Endothelial cell of umbilical vein (primary cell): ENCODE measurements around the gene AP1G2. TPM values are rescaled to one million over a fixed set of nuclear protein-coding genes. Genes with fewer than 3 reads are reported as not detected.

Experiments used
- BruUV-seq: library from RNA; stranded (reverse); fragments of 400-500 nt; replicated peaks from 2 replicates; lab custom pipeline; 2021; lab: Mats Ljungman, UMichigan
- CTCF ChIA-PET: fragments of 300-600, 350-600 bp; sonication (Branson Sonifier 250); formaldehyde crosslinking; loops from one replicate; lab custom pipeline; 2021; ENCODE audit warnings: antibody characterized with exemption, inconsistent platforms; lab: Charles Lee
- POLR2A ChIA-PET: fragments of 300-600, 350-600 bp; sonication (Branson Sonifier 250); formaldehyde crosslinking; loops from one replicate; lab custom pipeline; 2021; ENCODE audit warnings: antibody characterized with exemption, inconsistent platforms; lab: Charles Lee
- DNase-seq: peaks from one replicate; pipeline ENCODE4 v3.0.0-alpha.2; 2011; ENCODE audit warnings: low read depth, low spot score
- FAIRE-seq: peaks from 2 replicates; lab custom pipeline; 2011; peaks lifted over from hg19 to GRCh38; lab: Jason Lieb, UNC
- H2AFZ ChIP-seq: 2 replicates; pipeline ENCODE4 v1.6.0; 2012; ENCODE audit warnings: low read depth, low read length, control low read depth, inconsistent platforms
- H3K27ac ChIP-seq: 2 replicates; pipeline ENCODE4 v1.5.1; 2011; ENCODE audit warnings: low read depth, mild to moderate bottlenecking, control low read depth, low read length, moderate library complexity; ENCODE audit not compliant: insufficient read depth
- H3K27me3 ChIP-seq, 2 experiments: 2 replicates each; pipeline versions ENCODE4 v1.6.0 to v1.6.1; 2011; ENCODE audit warnings: low read length in 2 of 2, mixed read lengths in 1 of 2; ENCODE audit not compliant: control insufficient read depth in 2 of 2, insufficient read depth in 2 of 2
- H3K36me3 ChIP-seq, 2 experiments: 2 replicates in 1 of 2; 3 replicates in 1 of 2; pipeline ENCODE4 v1.5.1; 2011; ENCODE audit warnings: low read length in 2 of 2, mild to moderate bottlenecking in 1 of 2, moderate library complexity in 1 of 2; ENCODE audit not compliant: control insufficient read depth in 2 of 2, insufficient read depth in 2 of 2; ENCODE audit errors: extremely low read depth in 1 of 2
- H3K4me1 ChIP-seq: 3 replicates; pipeline ENCODE4 v1.5.1; 2011; ENCODE audit warnings: mild to moderate bottlenecking, low read length; ENCODE audit not compliant: control insufficient read depth, insufficient read depth; ENCODE audit errors: extremely low read depth
- H3K4me2 ChIP-seq: 2 replicates; pipeline ENCODE4 v1.6.1; 2011; ENCODE audit warnings: low read length, control low read depth, mixed read lengths; ENCODE audit not compliant: insufficient read depth
- H3K4me3 ChIP-seq, 3 experiments: fragments of 200-600 bp in 1 of 3; sonication (generic), shearing (Covaris generic) in 1 of 3; replicated peaks in 1 of 3; 2 replicates each; pipeline ENCODE4 v1.5.1; 2011 to 2016; ENCODE audit warnings: control low read depth in 3 of 3, low read length in 3 of 3, mild to moderate bottlenecking in 2 of 3, inconsistent platforms in 1 of 3, low read depth in 1 of 3, moderate library complexity in 1 of 3; ENCODE audit not compliant: insufficient read depth in 1 of 3
- H3K79me2 ChIP-seq: 2 replicates; pipeline ENCODE4 v1.6.0; 2012; ENCODE audit warnings: low read length, inconsistent platforms; ENCODE audit not compliant: control insufficient read depth, insufficient read depth
- H3K9ac ChIP-seq: replicated peaks from 2 replicates; pipeline ENCODE3; 2011; ENCODE audit warnings: low read length, control low read depth; ENCODE audit not compliant: insufficient read depth; ENCODE audit errors: extremely low read depth
- H3K9me1 ChIP-seq: replicated peaks from 3 replicates; pipeline ENCODE4 v1.6.0; 2011; ENCODE audit warnings: mild to moderate bottlenecking, low read length; ENCODE audit not compliant: control insufficient read depth, insufficient read depth; ENCODE audit errors: extremely low read depth
- H3K9me3 ChIP-seq: replicated peaks from 2 replicates; pipeline ENCODE4 v1.5.1; 2012; ENCODE audit warnings: low read length, inconsistent platforms; ENCODE audit not compliant: control insufficient read depth, insufficient read depth
- H4K20me1 ChIP-seq: replicated peaks from 2 replicates; pipeline ENCODE3; 2011; ENCODE audit warnings: mild to moderate bottlenecking, low read length; ENCODE audit not compliant: control insufficient read depth, insufficient read depth; ENCODE audit errors: extremely low read depth
- EZH2 ChIP-seq: IDR thresholded peaks from 2 replicates; pipeline ENCODE4 v1.6.1; 2012; ENCODE audit warnings: borderline replicate concordance, low read depth, mild to moderate bottlenecking, moderate library complexity, low read length, inconsistent platforms; ENCODE audit not compliant: severe bottlenecking
- FOS ChIP-seq: IDR thresholded peaks from 2 replicates; pipeline ENCODE4 v1.6.1; 2011; ENCODE audit warnings: mild to moderate bottlenecking, low read length, moderate library complexity, borderline replicate concordance; ENCODE audit not compliant: insufficient read depth
- GATA2 ChIP-seq: IDR thresholded peaks from 2 replicates; pipeline ENCODE4 v1.7.0; 2011; ENCODE audit warnings: low read depth, mild to moderate bottlenecking, moderate library complexity, mixed read lengths, low read length; ENCODE audit not compliant: insufficient read length, insufficient read depth
- JUN ChIP-seq: IDR thresholded peaks from 2 replicates; pipeline ENCODE4 v1.6.1; 2011; ENCODE audit warnings: borderline replicate concordance, low read depth; ENCODE audit not compliant: insufficient read length, insufficient read depth
- MYC ChIP-seq: IDR thresholded peaks from one replicate; pipeline ENCODE4 v1.6.1; 2011; ENCODE audit warnings: mild to moderate bottlenecking, low read depth, low read length
- POLR2A ChIP-seq: IDR thresholded peaks from 2 replicates; pipeline ENCODE4 v1.6.1; 2012; ENCODE audit warnings: low read depth, mild to moderate bottlenecking, control low read depth, low read length
- POLR2AphosphoS5 ChIP-seq: IDR thresholded peaks from 2 replicates; pipeline ENCODE4 v1.6.1; 2012; ENCODE audit warnings: low read depth, mild to moderate bottlenecking, control low read depth, low read length, moderate library complexity; ENCODE audit not compliant: insufficient read depth
- dilution Hi-C: fragments of 300-500 bp; cut with MboI; formaldehyde crosslinking; loops from one replicate; pipeline ENCODE4 v1.15.0; 2019; ENCODE audit warnings: low sequenced_read_pairs; ENCODE audit not compliant: extremely low pct_ligation_motif_present
- intact Hi-C: fragments of 100-400 bp; cut with micrococcal nuclease; formaldehyde crosslinking; loops from one replicate; pipeline ENCODE4 v1.10.0; 2022
- polyA plus RNA-seq, 4 experiments: library from polyadenylated mRNA; depleted of rRNA in 3 of 4; stranded (reverse) in 3 of 4; unstranded in 1 of 4; fragments of >200 nt; gene quantifications; 2 replicates each; pipeline versions ENCODE4 v1.2.1 to v1.2.3, GENCODE V29; 2011 to 2012; ENCODE audit warnings: missing spikeins in 1 of 4
- total RNA-seq: library from RNA; stranded (reverse); gene quantifications from 2 replicates; pipeline ENCODE4 v1.2.3, GENCODE V29; 2021
- TF ChIP-seq, protein P1 (sequence below): IDR thresholded peaks from 2 replicates; pipeline ENCODE4 v1.6.1; 2011; ENCODE audit not compliant: insufficient read depth, insufficient read length
- TF ChIP-seq, protein P2 (sequence below), 2 donors: IDR thresholded peaks; 1 replicate in 1 of 2; 2 replicates in 1 of 2; pipeline ENCODE4 v1.5.1; 2011; ENCODE audit warnings: low read length in 2 of 2, mild to moderate bottlenecking in 2 of 2, moderate library complexity in 2 of 2, control low read depth in 1 of 2, inconsistent platforms in 1 of 2, low read depth in 1 of 2; ENCODE audit not compliant: insufficient read depth in 1 of 2; ENCODE audit errors: extremely low read depth in 1 of 2

The AP1G2 gene
- total and polyA plus RNA-seq, 2 donors (not counting 3 experiments of a cell fraction or from before 2014, with no cell fraction given) = 39.0 to 55.8 TPM

DNA sequence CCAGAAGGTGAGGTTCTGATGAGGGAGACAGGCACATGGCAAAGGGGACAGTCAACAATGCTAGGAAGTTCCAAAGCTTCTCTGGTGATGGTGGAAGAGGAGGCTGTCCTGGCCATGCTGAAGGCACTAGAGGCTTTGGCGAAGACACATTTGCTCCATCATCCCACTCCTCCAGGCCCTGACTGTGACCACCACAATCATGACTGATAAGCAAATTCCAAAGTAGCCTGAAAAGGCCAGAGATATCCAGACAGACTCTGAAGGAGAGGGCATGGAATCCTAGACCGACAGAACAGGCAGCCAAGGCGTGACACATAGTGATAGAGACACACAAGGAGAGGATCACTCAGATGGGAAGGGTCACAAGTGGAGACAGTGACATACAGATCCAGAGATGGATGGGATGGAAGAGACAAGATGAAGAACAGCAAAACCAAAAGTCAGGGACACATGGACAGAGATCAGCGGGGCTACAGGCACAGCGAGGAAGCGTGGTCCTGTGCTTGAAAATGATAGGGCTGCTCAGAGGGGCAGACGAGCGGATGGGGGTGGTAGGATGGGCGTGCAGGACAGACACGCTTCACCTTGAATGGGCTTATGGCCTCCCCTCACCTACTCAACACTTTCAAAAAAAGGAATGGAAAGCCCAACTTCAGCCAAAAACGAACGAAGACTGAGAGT is 17.3 kb downstream of the AP1G2 start:
- no peak overlapping the region for H3K9ac ChIP-seq
- no peaks in the 10 kb centered on the region for H4K20me1 ChIP-seq
- peaks cover 9% of the 10 kb centered on the region for H3K4me1 ChIP-seq
- DNase-seq (no peak), FAIRE-seq (no peak)
- no TSS peak for BruUV-seq
- H3K27ac ChIP-seq = no peak overlapping the region
- H2AFZ ChIP-seq = peak overlapping the region; percentile 97
- CTCF ChIA-PET = interaction anchor here (1.1 to 4.5 kb wide), 5 partner anchors 9 to 72 kb away, joined by 3 to 24 read pairs (median 4); no protein-coding TSS in a partner anchor
- peak overlapping the region; percentile 47 to 84 (median 77) for H3K4me3 ChIP-seq
- no peaks in the 10 kb centered on the region for H3K9me3 ChIP-seq
- POLR2A ChIA-PET = no interaction called here
- peak overlapping the region; percentile 87 for H3K4me2 ChIP-seq
- TF ChIP-seq, protein P1, sequence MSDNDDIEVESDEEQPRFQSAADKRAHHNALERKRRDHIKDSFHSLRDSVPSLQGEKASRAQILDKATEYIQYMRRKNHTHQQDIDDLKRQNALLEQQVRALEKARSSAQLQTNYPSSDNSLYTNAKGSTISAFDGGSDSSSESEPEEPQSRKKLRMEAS = no peak
- TF ChIP-seq, protein P2, sequence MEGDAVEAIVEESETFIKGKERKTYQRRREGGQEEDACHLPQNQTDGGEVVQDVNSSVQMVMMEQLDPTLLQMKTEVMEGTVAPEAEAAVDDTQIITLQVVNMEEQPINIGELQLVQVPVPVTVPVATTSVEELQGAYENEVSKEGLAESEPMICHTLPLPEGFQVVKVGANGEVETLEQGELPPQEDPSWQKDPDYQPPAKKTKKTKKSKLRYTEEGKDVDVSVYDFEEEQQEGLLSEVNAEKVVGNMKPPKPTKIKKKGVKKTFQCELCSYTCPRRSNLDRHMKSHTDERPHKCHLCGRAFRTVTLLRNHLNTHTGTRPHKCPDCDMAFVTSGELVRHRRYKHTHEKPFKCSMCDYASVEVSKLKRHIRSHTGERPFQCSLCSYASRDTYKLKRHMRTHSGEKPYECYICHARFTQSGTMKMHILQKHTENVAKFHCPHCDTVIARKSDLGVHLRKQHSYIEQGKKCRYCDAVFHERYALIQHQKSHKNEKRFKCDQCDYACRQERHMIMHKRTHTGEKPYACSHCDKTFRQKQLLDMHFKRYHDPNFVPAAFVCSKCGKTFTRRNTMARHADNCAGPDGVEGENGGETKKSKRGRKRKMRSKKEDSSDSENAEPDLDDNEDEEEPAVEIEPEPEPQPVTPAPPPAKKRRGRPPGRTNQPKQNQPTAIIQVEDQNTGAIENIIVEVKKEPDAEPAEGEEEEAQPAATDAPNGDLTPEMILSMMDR (IDR thresholded peaks at IDR 0.05; ENCODE audit: extremely low read depth in 1 of 2, insufficient read depth in 1 of 2, low read depth in 1 of 2, low read length in 2 of 2) = no peak
- no peak for TF ChIP-seq JUN
- no peak for TF ChIP-seq POLR2AphosphoS5
- no peak for TF ChIP-seq FOS
- no peak for TF ChIP-seq MYC
- no peak for TF ChIP-seq EZH2
- no peak for TF ChIP-seq GATA2
- TF ChIP-seq POLR2A = no peak
- dilution Hi-C loops (no loop called here), intact Hi-C loops (no loop called here)
- H3K27me3 ChIP-seq = peaks cover 23 to 25% of the 10 kb centered on the region in 2 experiments
- H3K36me3 ChIP-seq = no peaks in the 10 kb centered on the region
- no peaks in the 10 kb centered on the region for H3K79me2 ChIP-seq
- H3K9me1 ChIP-seq = no peaks in the 10 kb centered on the region
